Mesothelial cell of epicardium (in vitro differentiated cells): ENCODE results near the gene ZNRF3. TPM values are rescaled to one million over a fixed set of nuclear protein-coding genes. Genes with fewer than 3 reads are reported as not detected.

Experiments used
- DNase-seq, 2 experiments: peaks; one replicate each; pipeline ENCODE4 v3.0.0; 2021; ENCODE audit warnings: low spot score in 2 of 2; ENCODE audit not compliant: unreplicated experiment in 2 of 2
- H3K27ac Mint-ChIP-seq: 2 replicates; pipeline ENCODE4 v1.8.0; 2021; ENCODE audit warnings: mixed read lengths
- H3K27me3 Mint-ChIP-seq: 2 replicates; pipeline ENCODE4 v1.8.0; 2021; ENCODE audit warnings: low read depth, mixed read lengths
- H3K36me3 Mint-ChIP-seq: 2 replicates; pipeline ENCODE4 v1.8.0; 2021; ENCODE audit warnings: mixed read lengths
- H3K4me1 Mint-ChIP-seq: 2 replicates; pipeline ENCODE4 v1.8.0; 2021; ENCODE audit warnings: mixed read lengths
- H3K4me3 Mint-ChIP-seq: 2 replicates; pipeline ENCODE4 v1.8.0; 2021; ENCODE audit warnings: mild to moderate bottlenecking, moderate library complexity, mixed read lengths
- H3K9me3 Mint-ChIP-seq: 2 replicates; pipeline ENCODE4 v1.8.0; 2021; ENCODE audit warnings: mixed read lengths
- CTCF ChIP-seq: fragments of 200-600 bp; sonication (generic); IDR thresholded peaks from one replicate; pipeline ENCODE4 v1.5.0; 2021; ENCODE audit warnings: antibody characterized with exemption; ENCODE audit not compliant: unreplicated experiment
- total RNA-seq: library from RNA; stranded (reverse); gene quantifications from 3 replicates; pipeline ENCODE4 v1.2.1, GENCODE V29; 2021

Gene ZNRF3
- total RNA-seq, 1 donor from 2014 or later: 37.3 TPM

GRCh38 chr22:28936200-28936599 is 52.8 kb downstream of the ZNRF3 start:
- TF ChIP-seq CTCF: no peak
- H3K9me3 Mint-ChIP-seq: no peaks in the 10 kb centered on the region
- peaks cover 63% of the 10 kb centered on the region for H3K4me1 Mint-ChIP-seq
- DNase-seq: no peak
- peak overlapping the region; percentile 72 for H3K27ac Mint-ChIP-seq
- H3K27me3 Mint-ChIP-seq: no peaks in the 10 kb centered on the region
- H3K4me3 Mint-ChIP-seq: no peak overlapping the region
- no peaks in the 10 kb centered on the region for H3K36me3 Mint-ChIP-seq

- peaks cover 67% of the 10 kb centered on the region for H3K4me1 Mint-ChIP-seq
- no peak for TF ChIP-seq CTCF
- H3K36me3 Mint-ChIP-seq: no peaks in the 10 kb centered on the region
- no peaks in the 10 kb centered on the region for H3K9me3 Mint-ChIP-seq
- no peak overlapping the region for H3K4me3 Mint-ChIP-seq
- peak overlapping the region; percentile 21 for H3K27ac Mint-ChIP-seq
- DNase-seq: no peak
- H3K27me3 Mint-ChIP-seq: no peaks in the 10 kb centered on the region
These were observed 54.0 kb downstream of the ZNRF3 start for GRCh38 chr22:28937206-28938025.

GRCh38 chr22:28938286-28938833 is 55.0 kb downstream of the ZNRF3 start:
- no peaks in the 10 kb centered on the region for H3K27me3 Mint-ChIP-seq
- H3K4me1 Mint-ChIP-seq: peaks cover 68% of the 10 kb centered on the region
- no peaks in the 10 kb centered on the region for H3K36me3 Mint-ChIP-seq
- no peak overlapping the region for H3K4me3 Mint-ChIP-seq
- TF ChIP-seq CTCF: no peak
- no peaks in the 10 kb centered on the region for H3K9me3 Mint-ChIP-seq
- DNase-seq: no peak
- H3K27ac Mint-ChIP-seq: peak overlapping the region; percentile 5

- peak overlapping the region; percentile 71 for H3K27ac Mint-ChIP-seq
- no peaks in the 10 kb centered on the region for H3K9me3 Mint-ChIP-seq
- H3K27me3 Mint-ChIP-seq: no peaks in the 10 kb centered on the region
- H3K36me3 Mint-ChIP-seq: peaks cover 2% of the 10 kb centered on the region
- no peak for TF ChIP-seq CTCF
- H3K4me3 Mint-ChIP-seq: no peak overlapping the region
- DNase-seq: no peak
- peaks cover 65% of the 10 kb centered on the region for H3K4me1 Mint-ChIP-seq
These were observed 56.0 kb downstream of the ZNRF3 start for GRCh38 chr22:28939394-28939793.

- H3K27ac Mint-ChIP-seq: peak overlapping the region; percentile 96
These were observed 56.6 kb downstream of the ZNRF3 start for GRCh38 chr22:28939932-28940331.

More at GRCh38 chr22:28939932-28940331, 56.6 kb downstream of the ZNRF3 start:
- TF ChIP-seq CTCF: no peak
- Mint-ChIP-seq H3K9me3 (no peaks in the 10 kb centered on the region), H3K27me3 (no peaks in the 10 kb centered on the region), H3K4me3 (no peak overlapping the region), H3K4me1 (peaks cover 65% of the 10 kb centered on the region), H3K36me3 (peaks cover 2% of the 10 kb centered on the region)
- no peak for DNase-seq
